K562 (cell line): Measurements from ENCODE around the gene RBM15. TPM values are rescaled to one million over a fixed set of nuclear protein-coding genes. Genes with fewer than 3 reads are reported as not detected.

Source experiments
- ATAC-seq: fragments of 200-7000 bp; cut with Tn5 transposase; 3 replicates; pipeline ENCODE4 v1.9.1; 2020; ENCODE audit warnings: moderate library complexity
- BruUV-seq: library from RNA; stranded (reverse); fragments of 400-500 nt; replicated peaks from 2 replicates; lab custom pipeline; 2021; lab: Mats Ljungman, UMichigan
- CTCF ChIA-PET: fragments of 300-600 bp; formaldehyde crosslinking; extraction: SDS; loops from one replicate; lab custom pipeline; 2021; ENCODE audit warnings: low intra/inter-chr PET ratio; lab: Yijun Ruan, JAX
- POLR2A ChIA-PET: fragments of 300-600, 350-650 bp; sonication (Branson Sonifier 250); formaldehyde crosslinking; extraction: SDS; loops from one replicate; lab custom pipeline; 2021; ENCODE audit warnings: antibody characterized with exemption, inconsistent platforms; lab: Yijun Ruan, JAX
- DNase-seq, 4 experiments: peaks; one replicate each; pipeline versions ENCODE4 v3.0.0 to v3.0.0-alpha.2; 2011 to 2018; ENCODE audit warnings: low spot score in 3 of 4, mixed read lengths in 3 of 4; ENCODE audit errors: extremely low read depth in 1 of 4
- FAIRE-seq: peaks from 2 replicates; lab custom pipeline; 2011; peaks lifted over from hg19 to GRCh38; lab: Jason Lieb, UNC
- H2AFZ ChIP-seq: 2 replicates; pipeline ENCODE4 v1.6.0; 2011; ENCODE audit warnings: low read depth, low read length, control low read depth, inconsistent platforms
- H3K27ac ChIP-seq: fragments of 200-600 bp; 3 replicates; pipeline ENCODE4 v1.8.0; 2011; ENCODE audit warnings: low read depth, mild to moderate bottlenecking, control low read depth, inconsistent platforms, low read length, moderate library complexity, mixed read lengths; ENCODE audit errors: extremely low read depth
- H3K27me3 ChIP-seq, 2 experiments: fragments of 300-600 bp in 1 of 2; 2 replicates in 1 of 2; 3 replicates in 1 of 2; pipeline versions ENCODE4 v1.6.0 to v1.8.0; 2011; ENCODE audit warnings: inconsistent platforms in 2 of 2, low read length in 2 of 2, mild to moderate bottlenecking in 1 of 2, mixed read lengths in 1 of 2, moderate library complexity in 1 of 2; ENCODE audit not compliant: control insufficient read depth in 2 of 2, insufficient read depth in 2 of 2
- H3K36me3 ChIP-seq: fragments of 300-600 bp; 3 replicates; pipeline ENCODE4 v1.8.0; 2011; ENCODE audit warnings: mild to moderate bottlenecking, low read length, inconsistent platforms; ENCODE audit not compliant: control insufficient read depth, insufficient read depth
- H3K4me1 ChIP-seq, 2 experiments: fragments of 200-600 bp in 1 of 2; replicated peaks in 1 of 2; 2 replicates in 1 of 2; 3 replicates in 1 of 2; pipeline versions ENCODE4 v1.5.1 to v1.8.0; 2011; ENCODE audit warnings: inconsistent platforms in 2 of 2, low read length in 2 of 2, mild to moderate bottlenecking in 1 of 2, mixed read lengths in 1 of 2, moderate library complexity in 1 of 2; ENCODE audit not compliant: control insufficient read depth in 2 of 2, insufficient read depth in 2 of 2
- H3K4me2 ChIP-seq: 2 replicates; pipeline ENCODE4 v1.6.1; 2011; ENCODE audit warnings: low read length, control low read depth, inconsistent platforms, mixed read lengths; ENCODE audit not compliant: insufficient read depth
- H3K4me3 ChIP-seq: fragments of 200-600 bp; sonication (generic), shearing (Covaris generic); 2 replicates; pipeline ENCODE4 v1.5.1; 2016; ENCODE audit warnings: control low read depth, inconsistent platforms
- H3K79me2 ChIP-seq: fragments of 200-600 bp; 3 replicates; pipeline ENCODE4 v1.8.0; 2011; ENCODE audit warnings: low read length, inconsistent platforms; ENCODE audit not compliant: control insufficient read depth, insufficient read depth
- H3K9ac ChIP-seq, 2 experiments: 2 replicates each; pipeline versions ENCODE4 v1.6.0 to v1.6.1; 2011; ENCODE audit warnings: low read depth in 2 of 2, low read length in 2 of 2, control low read depth in 1 of 2, inconsistent platforms in 1 of 2, mild to moderate bottlenecking in 1 of 2, mixed read lengths in 1 of 2; ENCODE audit not compliant: insufficient read depth in 1 of 2
- H3K9me1 ChIP-seq: one replicate; pipeline ENCODE4 v1.6.0; 2011; ENCODE audit warnings: inconsistent platforms, mild to moderate bottlenecking, low read length, moderate library complexity; ENCODE audit not compliant: control insufficient read depth, insufficient read depth
- H3K9me3 ChIP-seq: replicated peaks from 2 replicates; pipeline ENCODE4 v1.5.1; 2011; ENCODE audit warnings: low read depth, low read length, inconsistent platforms; ENCODE audit not compliant: control insufficient read depth, insufficient read depth
- H4K20me1 ChIP-seq: replicated peaks from 2 replicates; pipeline ENCODE4 v1.6.1; 2011; ENCODE audit warnings: low read length, inconsistent platforms, mixed read lengths; ENCODE audit not compliant: control insufficient read depth, insufficient read depth
- CEBPG ChIP-seq, 3 experiments: fragments of 200-800 bp in 1 of 3; sonication (Bioruptor generic) in 1 of 3; sonication (generic) in 1 of 3; formaldehyde crosslinking in 1 of 3; IDR thresholded peaks in 2 of 3; conservative IDR thresholded peaks in 1 of 3; 2 replicates each; pipeline versions ENCODE4 v1.6.1 to v1.8.0; 2016 to 2022; ENCODE audit warnings: missing compliant biosample characterization in 2 of 3, missing genetic modification characterization in 2 of 3, mild to moderate bottlenecking in 1 of 3, missing genetic modification reagents in 1 of 3
- TSHZ1 ChIP-seq: fragments of 250-450 bp; sonication (Bioruptor Pico); IDR thresholded peaks from 2 replicates; pipeline ENCODE4 v1.4.0; 2020; ENCODE audit warnings: mild to moderate bottlenecking, moderate library complexity
- WGBS: fragments of 100-300 bp; shearing (Covaris generic); methylation state at CpG from one replicate; pipeline ENCODE4 v1.1.6; 2016; ENCODE audit warnings: low coverage, mixed read lengths; ENCODE audit not compliant: insufficient coverage; ENCODE audit errors: missing lambda C conversion rate; 5-methylcytosine and 5-hydroxymethylcytosine counted together
- in situ Hi-C: fragments of 300-500 bp; cut with MboI; formaldehyde crosslinking; loops from 4 replicates; pipeline ENCODE4 v1.15.0; 2018; ENCODE audit warnings: inconsistent platforms, mixed read lengths
- intact Hi-C: fragments of 100-400 bp; cut with micrococcal nuclease; formaldehyde crosslinking; loops from 2 replicates; pipeline ENCODE4 v1.14.2; 2022
- polyA plus RNA-seq, 8 experiments: library from polyadenylated mRNA; depleted of rRNA in 4 of 8; stranded (reverse) in 5 of 8; unstranded in 3 of 8; fragments of >200 nt; fragmentation: Nextera tagmentation in 2 of 8; fragmentation: Illumina TruSeq in 1 of 8; extraction: Ambion mirVana in 2 of 8; extraction: Trizol in 1 of 8; gene quantifications; 2 replicates each; pipeline versions ENCODE4 v1.2.1 to v1.2.3, GENCODE V29; 2011 to 2014; ENCODE audit warnings: inconsistent platforms in 1 of 8, missing spikeins in 1 of 8
- total RNA-seq, 7 experiments: library from RNA; depleted of rRNA in 6 of 7; stranded (reverse); fragments of >200 nt in 6 of 7; fragmentation: Illumina TruSeq in 2 of 7; extraction: Trizol in 2 of 7; gene quantifications; 2 replicates each; pipeline versions ENCODE4 v1.2.1 to v1.2.3, GENCODE V29; 2011 to 2021; ENCODE audit warnings: low replicate concordance in 1 of 7

RBM15 gene
- total and polyA plus RNA-seq, 9 of the 15 experiments (the other 6 are each of a cell fraction or from before 2014, with no cell fraction given) = 2.4 to 63.4 (median 28.2) TPM

- in situ Hi-C loops = no loop called here
- ChIA-PET CTCF (interaction anchor here (0.6 kb wide), 1 partner anchor 35 kb away, joined by 3 read pairs; no protein-coding TSS in a partner anchor), POLR2A (interaction anchor here (0.6 to 1.1 kb wide), 5 partner anchors 13 to 741 kb away, joined by 3 to 4 read pairs (median 3); no protein-coding TSS in a partner anchor)
- no TSS peak for BruUV-seq
- Histone ChIP-seq H4K20me1 (no peaks in the 10 kb centered on the region), H3K9ac (no peak overlapping the region), H3K9me1 (no peaks in the 10 kb centered on the region), H3K4me1 (no peaks in the 10 kb centered on the region), H3K4me3 (no peak overlapping the region), H2AFZ (no peak overlapping the region), H3K27ac (no peak overlapping the region), H3K9me3 (no peaks in the 10 kb centered on the region), H3K27me3 (no peaks in the 10 kb centered on the region), H3K36me3 (peaks cover 80% of the 10 kb centered on the region), H3K79me2 (peaks cover 90% of the 10 kb centered on the region), H3K4me2 (no peak overlapping the region)
- WGBS = 90% methylated on average over 1 of the region's 1 CpG
- DNase-seq (no peak), ATAC-seq (no peak), FAIRE-seq (no peak)
- no peak for TF ChIP-seq TSHZ1
- no peak for TF ChIP-seq CEBPG (CRISPR knock-in tag; IDR thresholded peaks at IDR 0.05)
- no peak for TF ChIP-seq CEBPG (tag; conservative IDR thresholded peaks at IDR 0.05 in 1 of 2, IDR thresholded peaks at IDR 0.05 in 1 of 2)
- intact Hi-C loops = no loop called here
Measured at GRCh38 chr1:110361856-110362255, 22.7 kb downstream of the RBM15 start.
